ENCODE data around the gene SCARF1.

The SCARF1 gene

DNA sequence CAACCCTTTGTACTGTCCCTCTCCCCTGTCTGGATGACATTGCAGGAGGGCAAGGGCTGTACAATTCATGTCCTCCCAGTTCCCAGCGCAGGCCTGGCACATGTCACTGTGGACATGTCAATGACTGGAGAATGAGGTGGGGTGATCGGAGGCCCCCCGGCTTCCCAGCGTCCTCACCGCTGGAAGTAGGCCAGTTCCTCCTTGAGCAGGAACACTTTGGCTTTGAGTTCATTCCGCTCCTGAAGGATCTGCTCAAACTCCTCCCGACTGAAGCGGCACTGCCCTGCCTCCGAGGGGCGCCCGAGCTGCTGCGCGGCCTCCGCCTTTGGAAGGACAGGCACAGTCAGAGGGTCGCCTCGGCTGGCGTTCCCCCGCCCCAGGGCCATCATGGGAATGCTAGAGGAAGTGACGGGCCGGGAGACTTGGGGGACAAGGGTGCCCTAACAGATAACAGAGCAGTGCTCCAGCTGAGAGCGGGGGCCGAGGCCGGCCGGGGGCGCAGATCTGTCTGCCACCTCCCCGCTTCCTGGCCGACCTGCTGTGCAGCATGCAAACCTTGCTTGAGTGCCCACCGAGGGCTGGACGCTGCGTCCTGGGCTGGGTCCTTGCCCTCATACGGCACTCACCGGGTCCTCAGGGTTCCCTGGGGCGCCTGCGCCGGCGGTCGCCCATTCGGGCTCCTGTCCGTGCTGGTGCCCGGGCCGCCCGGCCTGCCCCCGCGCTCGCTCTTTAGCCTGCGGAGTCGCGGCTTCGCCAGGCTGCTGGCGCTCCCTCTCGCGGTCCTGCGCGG is 2.8 kb upstream of the SCARF1 start:
- DNase-seq, result no peak

GRCh38 chr17:1647802-1648171 is 2.3 kb upstream of the SCARF1 start:
- no peak for DNase-seq

- DNase-seq, result no peak
Observed at GRCh38 chr17:1646199-1646875, 805 bp upstream of the SCARF1 start.

- DNase-seq, result no peak
Observed at GRCh38 chr17:1644493-1645206, 882 bp downstream of the SCARF1 start.

DNA sequence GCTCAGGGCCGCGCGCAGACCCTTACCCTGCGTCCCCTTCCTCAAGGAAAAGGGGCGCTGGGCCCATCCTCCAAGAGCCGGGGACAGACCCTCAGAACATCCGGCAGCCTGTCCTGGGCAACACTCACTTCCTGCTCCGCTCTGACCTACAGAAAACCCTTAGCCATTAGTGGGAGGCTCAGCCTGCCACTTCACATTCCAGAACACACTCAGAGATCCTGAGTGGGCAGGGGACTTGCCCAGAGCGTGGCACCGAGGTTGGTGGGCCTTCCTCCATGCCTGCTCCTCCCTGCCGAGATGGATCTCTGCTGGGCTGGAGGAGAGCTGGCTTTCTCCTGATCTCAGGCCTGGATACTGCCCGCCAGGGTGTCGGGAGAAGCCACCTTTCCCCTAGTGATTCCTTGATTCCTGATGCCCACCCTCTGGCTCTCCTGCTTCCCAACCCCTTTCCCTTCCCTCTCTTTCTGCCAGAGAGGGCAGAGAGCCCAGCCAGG is 1.5 kb downstream of the SCARF1 start:
- no peak for DNase-seq

- DNase-seq, result peak; percentile 44
Observed at GRCh38 chr17:1643293-1643998, 2.1 kb downstream of the SCARF1 start.

GRCh38 chr17:1641065-1641403 is 4.5 kb downstream of the SCARF1 start:
- DNase-seq, result no peak

DNA sequence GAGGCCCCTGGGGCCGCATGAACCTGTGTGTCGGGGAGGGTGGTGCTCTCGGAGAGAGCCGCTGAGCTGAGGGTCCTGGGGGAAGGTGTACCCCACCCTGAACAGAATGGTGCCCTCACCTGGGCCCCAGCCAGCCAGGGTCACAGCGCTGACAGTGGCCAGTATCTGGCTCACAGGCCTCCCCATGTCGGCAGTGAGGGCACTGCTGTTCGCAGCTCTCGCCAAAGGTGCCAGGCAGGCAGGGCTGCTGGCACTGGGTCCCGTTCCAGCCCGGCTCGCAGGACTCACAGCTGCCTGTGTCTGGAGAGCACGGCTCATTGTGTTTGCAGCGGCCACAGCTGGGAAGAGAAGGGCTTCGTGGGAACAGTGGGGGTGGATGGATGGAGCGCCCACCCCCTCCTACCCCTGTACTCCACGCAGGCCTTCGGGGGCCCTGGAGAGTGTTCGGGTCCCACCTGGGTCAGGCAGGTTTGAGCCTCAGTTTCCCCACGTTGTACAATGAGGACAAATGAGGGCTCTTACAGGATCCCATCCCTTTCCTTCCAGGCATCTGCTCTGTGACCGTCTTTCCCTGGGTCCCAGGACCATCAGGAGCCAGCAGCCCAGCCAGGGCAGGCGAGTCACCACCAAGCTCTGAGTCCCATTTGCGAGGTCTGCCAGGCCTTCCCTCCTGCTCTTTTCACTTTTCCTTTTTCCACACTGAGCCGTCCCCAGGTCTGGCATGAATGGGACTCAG is 5.0 kb downstream of the SCARF1 start:
- no peak for DNase-seq

DNA sequence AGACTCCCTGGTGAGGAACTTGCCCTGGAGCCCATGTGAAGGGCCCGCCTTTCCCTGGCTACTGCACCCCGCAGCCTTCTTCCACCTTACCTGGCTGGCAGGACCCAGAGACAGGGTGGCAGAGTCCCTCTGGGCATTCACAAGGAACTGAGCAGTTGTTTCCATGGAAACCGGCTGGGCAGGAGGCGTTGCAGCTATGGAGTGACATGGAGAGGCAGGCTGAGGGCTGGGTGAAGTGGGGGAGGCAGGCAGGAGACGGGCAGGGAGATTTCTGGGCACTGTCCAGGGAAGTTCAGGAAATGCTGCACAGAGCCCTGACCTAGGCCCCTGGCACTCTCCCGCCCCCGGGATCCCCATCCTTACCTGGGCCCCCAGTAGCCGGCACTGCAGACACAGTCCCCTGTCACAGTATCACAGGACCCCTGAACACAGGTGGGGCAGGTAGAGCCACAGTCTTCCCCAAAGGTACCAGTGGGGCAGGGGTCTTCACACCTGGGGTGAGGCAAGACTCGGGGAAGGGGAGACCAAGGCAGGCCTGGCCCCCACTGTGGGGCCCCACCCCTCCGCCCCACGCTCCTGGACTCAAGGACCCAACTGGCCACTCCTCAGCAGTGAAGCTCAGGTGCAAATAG is 5.9 kb downstream of the SCARF1 start:
- DNase-seq, result no peak

GRCh38 chr17:1638624-1639300 is 6.8 kb downstream of the SCARF1 start:
- no peak for DNase-seq

- DNase-seq, result no peak
Observed at GRCh38 chr17:1638171-1638590, 7.4 kb downstream of the SCARF1 start.

DNA sequence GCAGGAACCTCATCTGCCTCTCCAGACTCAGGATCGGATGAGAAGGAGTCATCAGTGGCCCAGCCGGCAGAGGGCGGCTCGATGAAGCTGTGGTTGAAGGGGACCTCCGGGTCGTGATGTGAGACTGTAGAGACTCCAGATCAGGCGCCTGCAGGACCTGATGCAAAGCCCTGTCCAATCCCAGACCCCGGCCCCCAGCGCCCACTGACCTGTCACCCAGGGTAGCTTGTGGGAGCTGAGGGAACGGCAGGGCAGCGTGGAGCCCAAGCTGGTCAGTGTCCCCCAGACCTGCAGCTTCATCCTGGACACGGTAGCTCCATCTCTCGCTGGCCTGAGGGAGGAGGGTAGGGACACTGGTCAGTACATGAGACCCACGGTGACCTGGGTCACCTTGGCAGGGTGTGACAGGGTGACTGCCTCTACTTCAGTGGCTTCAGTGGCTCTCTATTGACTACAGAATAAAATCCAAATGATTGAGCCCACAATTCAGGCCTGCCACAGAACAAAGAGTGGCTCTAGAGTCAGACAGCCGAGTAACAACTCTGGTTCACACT is 8.7 kb downstream of the SCARF1 start:
- DNase-seq, result no peak

- DNase-seq, result no peak
Observed at GRCh38 chr17:1635675-1636465, 9.7 kb downstream of the SCARF1 start.

DNA sequence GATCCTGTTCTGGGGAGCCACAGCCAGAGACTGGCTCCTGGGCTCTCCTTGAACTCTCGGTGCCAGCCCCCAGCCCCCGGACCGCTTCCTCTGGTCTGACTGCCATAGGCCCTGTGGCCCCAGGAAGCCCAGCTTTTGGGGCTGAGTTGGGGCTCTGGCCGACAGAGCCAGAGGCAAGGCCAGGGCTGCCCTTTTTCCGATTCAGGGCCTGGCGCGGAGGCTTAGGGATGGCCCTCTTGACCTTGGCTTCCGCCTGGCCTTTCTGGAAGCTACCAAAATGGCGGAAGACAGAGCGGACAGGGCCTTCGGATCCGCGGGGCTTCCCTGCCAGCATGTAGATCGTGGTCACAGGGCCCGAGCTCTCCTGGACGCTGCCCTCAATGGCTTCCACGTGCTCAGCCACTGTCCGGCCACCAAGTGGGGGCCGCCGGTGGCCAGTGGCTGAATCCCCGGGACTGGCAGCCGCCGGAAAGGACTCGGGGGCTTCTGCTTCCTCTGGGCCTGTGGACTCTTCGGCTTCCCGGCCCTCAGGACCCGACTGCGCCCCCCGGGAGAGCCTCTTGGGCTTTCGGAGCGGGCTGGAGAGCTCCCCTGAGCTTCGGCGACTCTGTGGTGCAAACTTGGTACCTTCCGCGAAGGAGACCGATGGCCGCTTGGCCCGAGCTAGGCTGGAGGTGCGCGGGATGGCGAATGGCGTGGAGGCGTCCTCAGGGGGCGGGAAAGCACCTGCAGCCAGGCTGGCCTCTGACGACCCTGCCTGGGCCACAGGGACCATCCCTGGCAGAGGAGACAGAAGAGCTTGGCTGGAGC is 10.5 kb downstream of the SCARF1 start:
- no peak for DNase-seq

DNA sequence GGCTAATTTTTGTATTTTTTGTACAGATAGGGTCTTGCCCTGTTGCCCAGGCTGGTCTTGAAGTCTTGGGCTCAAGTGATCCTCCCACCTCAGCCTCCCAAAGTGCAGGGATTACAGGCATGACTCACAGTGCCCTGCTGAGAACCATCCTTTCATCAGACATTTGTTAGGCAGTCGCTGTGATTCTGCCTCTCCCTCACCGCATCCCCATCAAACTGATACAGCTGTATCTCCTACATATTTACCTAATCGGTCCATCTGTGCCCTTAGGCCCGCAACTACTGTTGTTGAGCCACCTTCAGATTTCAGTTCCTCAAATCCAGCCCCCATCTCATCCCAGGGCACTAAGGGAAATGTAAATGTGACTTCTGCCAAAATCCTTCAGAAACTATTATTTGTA is 14.9 kb downstream of the SCARF1 start:
- no peak for DNase-seq

DNA sequence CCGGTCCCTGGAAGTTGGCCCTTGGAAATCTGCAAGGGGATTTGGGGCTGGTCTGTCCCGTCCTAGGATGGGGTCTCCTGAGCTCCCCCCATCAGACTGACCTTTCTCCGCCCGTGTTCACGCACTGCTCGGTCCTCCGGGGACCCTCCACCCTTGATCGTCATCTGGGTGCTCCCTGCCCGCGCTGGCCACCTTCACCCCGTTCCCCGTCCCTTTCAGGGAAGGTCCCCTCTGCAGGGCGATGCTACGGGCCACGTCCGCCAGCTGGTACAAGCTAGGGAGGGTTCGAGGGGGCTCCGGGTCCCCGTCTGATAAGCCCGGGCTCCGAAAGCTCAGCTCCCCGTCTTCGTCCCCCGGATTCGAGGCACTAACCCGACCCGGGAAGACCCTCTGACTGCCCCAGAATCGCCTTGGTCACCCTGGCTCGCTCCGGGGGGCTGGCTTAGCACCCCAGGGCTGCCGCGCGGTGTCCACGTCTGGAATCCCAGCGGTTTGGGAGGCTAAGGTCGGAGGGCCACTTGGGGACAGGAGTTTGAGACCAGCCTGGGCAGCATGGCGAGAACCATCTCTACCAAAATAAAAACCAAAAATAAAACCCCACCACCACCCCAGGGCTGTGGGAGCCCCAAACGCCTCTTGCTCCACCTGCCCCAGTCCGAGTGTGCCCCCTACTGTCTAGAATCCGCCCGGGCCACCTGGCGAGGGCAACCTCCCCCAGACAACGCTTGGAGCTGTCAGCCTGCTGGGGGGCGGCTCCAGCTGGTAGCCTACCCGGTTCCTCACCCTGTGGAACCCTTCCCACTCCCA is 15.8 kb downstream of the SCARF1 start:
- DNase-seq, result peak; percentile 50

DNA sequence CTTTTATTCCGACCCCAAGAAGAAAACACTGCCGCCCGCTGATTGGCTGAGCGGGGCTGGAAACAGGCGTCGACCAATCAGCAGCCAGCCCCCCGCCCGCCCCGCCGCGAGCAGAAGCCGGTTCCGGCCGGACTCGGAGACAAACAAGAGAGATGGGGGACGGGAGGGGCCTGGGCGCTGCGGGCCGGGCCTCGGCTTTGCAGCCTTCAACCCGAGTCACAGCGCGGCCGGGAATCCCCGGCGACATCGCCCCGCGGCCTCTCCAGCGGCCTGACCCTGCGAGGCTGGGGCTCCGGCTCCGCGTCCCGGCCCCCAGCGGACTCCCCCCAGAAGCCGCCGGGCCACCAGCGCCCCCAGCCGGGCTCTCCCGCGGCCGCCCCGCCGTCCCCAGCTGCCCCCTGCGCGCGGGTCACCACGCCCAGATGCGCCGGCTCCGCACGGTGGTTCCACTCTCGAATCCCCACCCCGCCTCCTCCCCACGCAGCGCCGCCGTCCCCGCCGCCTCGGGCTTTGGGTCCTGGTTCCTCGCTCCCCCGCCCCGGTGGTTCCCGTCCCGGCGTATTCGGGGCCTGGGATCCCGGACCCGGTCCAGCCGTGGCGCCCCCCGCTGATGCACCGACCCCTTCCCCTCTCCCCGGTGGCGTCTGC is 16.6 kb downstream of the SCARF1 start:
- DNase-seq, result peak; percentile 78

All from activated CD4-positive, alpha-beta T cell treated with anti-CD3 and anti-CD28 coated beads for 1 hour (primary cell).